GM19351 (cell line): ENCODE measurements around the gene GATAD2A.

Source experiments
- ATAC-seq: cut with Tn5 transposase; IDR thresholded peaks from one replicate; pipeline ENCODE4 v1.9.1; 2021; ENCODE audit warnings: mild to moderate bottlenecking, moderate library complexity; ENCODE audit not compliant: unreplicated experiment

The GATAD2A gene

DNA sequence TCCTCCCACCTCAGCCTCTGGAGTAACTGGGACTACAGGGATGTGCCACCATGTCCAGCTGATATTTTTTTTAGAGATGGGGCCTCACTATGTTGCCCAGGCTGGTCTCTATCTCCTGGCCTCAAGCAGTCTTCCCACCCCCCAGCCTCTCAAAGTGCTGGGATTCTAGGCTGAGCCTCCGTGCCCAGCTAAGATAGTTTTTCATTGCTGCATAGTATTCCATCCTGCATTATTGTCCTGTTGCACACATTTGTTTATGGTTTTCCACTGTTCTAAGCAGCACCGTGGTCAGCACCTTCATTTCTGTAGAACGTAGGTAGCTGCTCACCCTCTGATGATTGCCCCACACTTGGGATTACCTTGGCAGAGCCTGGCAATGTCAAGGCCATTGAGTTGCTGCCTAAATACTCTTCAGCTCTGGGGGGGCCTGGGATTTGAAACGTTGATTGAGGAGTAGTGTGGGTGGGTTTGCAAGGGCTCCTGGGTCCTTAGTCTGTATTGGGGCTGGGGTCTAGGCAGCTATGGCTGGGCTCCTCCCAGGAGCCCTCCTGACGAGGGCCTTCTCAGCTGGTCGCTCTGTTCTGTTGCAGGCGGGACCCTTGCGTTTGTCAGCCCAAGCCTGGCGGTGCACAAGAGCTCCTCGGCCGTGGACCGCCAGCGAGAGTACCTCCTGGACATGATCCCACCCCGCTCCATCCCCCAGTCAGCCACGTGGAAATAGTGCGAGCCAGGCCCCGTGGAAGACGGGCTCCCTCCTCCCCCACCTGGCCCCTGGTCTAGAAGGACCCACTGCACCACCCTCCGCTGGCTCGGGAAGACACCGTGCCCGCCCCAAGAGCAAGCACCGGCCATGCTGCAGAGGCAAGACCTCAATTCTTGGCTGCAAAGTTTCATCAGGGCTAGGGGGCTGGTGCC, 99.5 kb downstream of the GATAD2A start:
- ATAC-seq = no peak

DNA sequence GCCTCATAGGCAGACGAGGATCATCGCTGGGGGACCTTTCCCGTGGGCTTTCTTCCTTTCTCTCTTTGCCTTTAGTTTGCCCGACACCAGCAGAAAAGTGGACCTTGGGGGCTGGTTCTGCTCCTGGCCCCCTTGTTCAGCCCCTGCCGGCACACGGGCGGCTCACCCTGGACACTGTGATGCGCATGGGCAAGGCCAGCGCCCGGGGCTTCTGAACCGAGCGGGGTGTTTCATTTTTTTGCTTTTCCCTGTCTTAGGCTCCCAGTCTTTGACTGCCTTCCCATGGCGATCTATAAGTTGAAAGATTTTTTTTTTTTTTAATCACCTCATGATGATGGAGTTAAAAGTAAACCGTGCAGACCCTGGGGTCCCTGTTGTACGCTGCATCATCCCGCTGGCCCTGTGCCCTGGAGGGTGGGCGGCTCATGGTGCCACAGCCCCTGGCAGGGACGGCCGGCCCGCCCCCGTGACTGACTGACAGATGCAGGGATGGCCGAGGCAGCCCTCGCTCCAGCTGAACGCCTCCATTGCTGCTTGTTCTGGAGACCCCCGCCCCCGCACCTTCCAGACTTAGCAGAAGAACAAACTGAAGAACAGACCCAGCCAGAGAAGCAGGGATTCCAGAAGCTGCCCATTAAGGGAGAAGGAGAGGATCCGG, 100.3 kb downstream of the GATAD2A start:
- no peak for ATAC-seq

DNA sequence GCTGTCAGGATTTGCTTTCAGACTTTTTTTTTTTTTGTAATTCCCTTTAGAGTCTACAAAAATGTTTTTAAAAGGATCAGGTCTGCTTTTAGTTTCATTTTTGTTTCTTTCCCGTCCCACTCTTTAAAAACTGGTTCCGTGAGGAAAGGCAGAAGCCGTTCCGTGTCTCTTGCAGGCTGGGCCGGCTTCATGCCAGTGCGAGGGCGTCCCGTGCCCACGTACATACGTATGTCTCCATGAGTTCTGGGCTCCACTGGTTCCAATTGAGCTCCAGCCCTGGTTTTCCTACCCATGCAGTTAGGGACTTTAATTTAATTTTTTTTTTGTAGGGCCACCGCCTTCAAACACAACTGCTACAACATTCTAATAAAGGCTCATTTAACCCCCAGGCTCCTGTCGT, 101.1 kb downstream of the GATAD2A start:
- no peak for ATAC-seq

DNA sequence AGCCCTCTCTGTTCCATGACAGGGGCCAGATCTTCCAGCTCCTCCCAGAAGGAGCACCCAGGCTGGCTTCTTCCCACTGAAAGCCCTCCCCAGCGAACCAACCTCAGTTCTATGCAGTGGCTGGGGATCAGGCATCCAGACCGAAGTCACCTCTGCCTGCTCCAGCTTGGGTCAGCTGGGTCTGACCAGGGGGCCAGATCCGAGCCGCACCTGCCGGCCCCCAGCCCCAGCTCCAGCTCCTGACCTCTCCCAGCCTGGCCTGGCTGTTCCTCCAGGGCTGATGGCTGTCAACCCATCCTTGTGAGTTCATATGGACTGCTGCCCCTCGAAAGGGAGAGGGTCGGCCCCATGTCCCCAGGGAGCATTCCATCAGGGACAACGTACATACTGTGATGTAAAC, 101.9 kb downstream of the GATAD2A start:
- ATAC-seq = no peak

DNA sequence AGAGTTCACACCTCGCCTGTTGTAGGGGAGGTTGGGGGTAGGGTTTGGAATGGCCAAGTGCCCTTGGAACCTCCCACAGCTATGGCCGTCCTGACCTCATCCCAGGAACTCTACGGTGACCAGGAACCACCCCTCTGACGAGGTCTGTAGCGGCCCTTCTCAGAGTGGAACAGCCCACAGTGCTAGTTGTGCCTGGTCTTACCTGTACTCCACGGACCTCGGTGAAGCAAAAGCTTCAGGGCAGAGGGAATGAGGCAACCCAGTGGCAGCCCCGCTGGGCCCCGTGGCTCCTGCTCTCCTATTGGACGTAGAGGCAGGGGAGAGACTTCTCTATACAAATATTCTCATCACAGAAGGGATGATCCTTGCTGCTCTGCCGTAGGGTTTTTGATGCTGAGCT, 102.7 kb downstream of the GATAD2A start:
- ATAC-seq = no peak

DNA sequence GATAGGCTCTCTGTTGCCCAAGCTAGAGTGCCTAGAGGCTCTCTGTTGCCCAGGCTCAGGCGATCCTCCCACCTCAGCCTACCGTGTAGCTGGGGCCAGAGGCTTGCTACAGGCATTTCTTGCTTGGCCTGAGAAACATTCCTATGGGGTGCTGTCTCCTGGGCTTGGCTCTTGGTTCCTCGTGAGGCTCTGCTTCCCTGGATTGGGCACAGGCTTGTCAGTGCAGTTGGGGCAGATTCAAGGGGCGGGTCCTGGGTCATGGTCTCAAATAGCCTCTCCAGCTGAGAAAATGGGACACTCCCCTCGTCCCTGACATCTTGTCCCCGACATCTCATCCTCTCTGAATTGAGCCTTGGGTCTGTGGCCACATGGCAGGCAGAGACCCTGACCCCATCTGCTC, 105.0 kb downstream of the GATAD2A start:
- ATAC-seq = no peak

DNA sequence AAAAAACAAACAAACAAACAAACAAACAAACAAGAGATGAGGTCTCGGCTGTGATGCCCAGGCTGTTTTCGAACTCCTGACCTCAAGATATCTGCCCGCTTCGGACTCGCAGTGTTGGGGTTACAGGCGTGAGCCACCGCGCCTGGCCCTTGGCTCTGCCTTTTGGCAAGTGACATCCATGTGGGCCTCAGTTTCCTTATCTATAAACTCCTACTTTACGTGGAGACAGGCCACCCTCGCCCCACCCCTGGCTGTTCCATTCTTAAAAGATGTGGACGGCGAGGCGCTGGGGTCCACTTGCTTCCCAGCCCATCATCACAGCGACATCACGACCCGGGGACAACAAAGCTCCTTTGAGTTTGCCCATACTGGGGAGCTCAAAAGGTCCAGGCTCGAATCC, 108.2 kb downstream of the GATAD2A start:
- no peak for ATAC-seq

DNA sequence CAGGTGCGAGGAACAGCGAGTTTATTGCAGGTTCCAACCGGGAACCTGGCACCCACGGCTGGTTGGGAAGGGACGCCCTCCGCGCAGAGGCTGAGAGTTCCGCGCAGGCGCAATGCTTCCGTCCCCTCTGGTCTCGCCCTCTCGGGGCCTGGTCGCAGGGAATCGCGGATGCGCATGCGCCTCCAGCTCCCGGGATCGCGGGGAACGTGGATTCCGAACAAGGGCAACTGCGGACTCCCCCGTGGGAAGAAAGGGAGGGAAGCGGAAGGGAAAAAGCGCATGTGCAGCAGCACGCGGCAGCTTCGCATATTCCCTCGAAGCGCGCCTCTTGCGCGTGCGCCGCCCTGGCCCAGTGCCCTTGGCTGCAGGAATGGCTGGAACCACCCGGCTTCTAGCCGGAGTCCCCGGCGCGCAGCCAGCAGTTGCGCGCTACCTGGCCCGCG, 108.8 kb downstream of the GATAD2A start:
- no peak for ATAC-seq

DNA sequence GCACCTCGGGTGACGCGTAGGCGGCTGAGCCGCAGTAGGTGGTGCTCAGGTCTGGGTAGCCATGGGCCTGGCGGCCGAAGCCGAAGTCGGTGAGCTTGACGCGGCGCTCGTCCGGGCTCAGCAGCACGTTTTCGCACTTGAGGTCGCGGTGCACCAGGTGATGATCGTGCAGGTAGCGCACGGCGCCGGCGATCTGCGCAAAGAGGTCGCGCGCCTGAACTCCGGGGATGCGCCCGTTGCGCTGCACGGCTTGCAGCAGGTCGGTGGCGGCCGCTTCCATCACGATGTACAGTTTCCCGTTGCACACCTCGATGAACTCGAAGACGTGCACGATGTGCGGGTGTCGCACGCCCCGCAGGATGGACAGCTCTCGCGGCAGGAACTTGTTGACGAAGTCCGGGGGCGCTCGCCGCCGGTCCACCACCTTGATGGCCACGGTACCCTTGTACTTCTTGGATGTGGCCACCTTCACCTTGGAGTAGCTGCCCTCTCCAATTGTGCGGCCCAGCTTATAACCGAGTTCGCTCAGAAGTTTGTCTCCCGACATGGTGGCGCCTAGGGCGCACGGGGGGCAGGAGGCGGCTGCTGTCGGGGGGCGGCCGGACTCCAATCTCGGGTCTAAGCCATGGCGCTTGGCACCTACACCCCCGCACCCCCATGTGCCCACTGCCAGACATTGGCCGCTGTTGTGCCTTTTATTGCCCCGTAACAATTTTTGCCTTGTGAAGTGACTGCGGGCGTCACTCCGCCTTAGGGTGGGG, 109.6 kb downstream of the GATAD2A start, which contains the start of gene TSSK6:
TSS of gene TSSK6 (minus strand) at position 668 of the 761 bp plus-strand sequence. CDS start at position 547, 121 bp downstream.
- no peak for ATAC-seq

DNA sequence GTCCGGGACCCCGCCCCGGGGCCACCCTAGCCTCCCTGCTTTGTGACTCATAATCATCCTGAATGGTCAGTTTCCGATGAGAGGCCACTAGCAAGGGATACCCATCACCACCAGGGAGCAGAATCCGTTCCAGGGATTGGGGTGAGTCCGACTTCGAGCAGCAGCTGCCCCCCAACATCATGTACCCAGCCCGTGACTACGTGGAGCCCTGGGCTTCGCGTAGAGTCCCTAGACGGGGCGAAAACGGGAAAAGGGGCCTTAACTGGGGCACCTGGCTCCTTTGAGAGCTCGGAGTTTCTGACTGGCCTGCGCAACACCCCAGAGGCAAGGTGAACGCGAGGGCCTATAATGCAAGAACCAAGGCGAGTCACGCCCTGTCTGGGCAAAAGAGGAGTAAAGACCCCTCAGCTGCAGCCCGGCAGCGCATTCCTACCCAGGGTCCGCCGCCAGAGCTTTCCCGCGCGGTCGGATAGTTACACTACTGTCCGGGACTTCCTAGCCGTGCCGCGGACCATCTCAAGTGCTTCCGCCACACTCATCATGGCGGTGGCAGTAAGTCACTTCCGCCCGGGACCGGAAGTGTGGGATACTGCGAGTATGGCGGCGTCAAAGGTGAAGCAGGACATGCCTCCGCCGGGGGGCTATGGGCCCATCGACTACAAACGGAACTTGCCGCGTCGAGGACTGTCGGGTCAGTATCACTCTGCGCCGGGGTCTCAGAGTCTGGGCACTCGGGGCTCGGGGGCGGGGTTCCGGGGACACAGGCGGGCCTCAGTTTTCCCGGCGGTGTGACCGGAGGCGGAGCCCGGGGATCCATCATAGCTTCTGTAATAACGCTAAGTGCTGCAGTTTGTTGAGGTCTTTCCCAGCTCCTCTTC, 110.4 kb downstream of the GATAD2A start, which contains the start of gene NDUFA13:
TSS of gene NDUFA13 (plus strand) at position 584 of the 878 bp plus-strand sequence. CDS start at position 598, 14 bp downstream.
- ATAC-seq = peak; percentile 88

DNA sequence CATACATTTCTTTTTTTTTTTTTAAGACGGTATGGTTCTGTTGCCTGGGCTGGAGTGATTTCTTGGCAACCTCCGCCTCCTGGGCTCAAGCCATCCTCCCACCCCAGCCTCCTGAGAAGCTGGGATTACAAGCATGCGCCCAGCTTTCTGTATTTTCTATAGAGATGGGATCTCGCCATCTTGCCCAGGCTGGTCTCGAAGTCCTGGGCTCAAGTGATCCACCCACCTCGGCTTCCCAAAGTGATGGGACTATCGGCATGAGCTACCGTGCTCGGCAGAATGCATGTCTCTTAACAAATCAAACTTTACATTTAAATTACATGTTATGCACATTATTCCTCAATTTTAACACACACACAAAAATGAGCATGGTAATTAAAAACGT, 111.8 kb downstream of the GATAD2A start:
- no peak for ATAC-seq

DNA sequence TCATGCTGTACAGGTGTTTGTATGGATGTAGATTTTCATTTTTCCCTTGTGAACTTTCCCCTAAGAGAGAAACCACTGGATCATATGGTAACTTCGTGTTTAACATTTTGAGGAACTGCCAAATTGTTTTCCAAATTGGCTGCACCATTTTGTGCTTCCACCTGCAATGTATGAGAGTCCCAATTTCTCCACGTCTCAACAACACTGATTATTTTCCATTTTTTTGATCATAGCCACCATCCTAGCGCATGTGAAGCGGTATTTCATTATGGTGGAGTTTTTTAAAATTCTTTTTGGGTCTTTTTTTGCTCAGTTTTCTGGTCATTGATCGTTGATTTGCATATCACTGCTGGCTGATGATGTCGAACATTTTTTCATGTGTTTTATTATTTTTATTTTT, 115.5 kb downstream of the GATAD2A start:
- no peak for ATAC-seq

DNA sequence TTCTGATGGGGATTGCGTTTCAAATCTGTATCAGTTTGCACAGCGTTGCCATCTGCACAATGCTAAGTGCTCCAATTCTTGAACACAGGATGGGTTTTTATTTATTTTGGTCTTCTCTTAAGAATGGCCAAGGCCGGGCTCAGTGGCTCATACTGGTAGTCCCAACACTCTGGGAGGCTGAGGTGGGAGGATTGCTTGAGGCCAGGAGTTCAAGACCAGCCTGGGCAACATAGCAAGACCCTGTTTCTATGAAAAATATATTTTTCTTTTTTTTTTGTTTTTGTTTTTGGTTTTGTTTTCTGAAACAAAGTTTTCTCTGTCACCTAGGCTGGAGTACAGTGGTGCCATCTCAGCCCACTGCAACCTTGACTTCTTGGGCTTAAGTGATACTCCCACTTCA, 117.7 kb downstream of the GATAD2A start:
- no peak for ATAC-seq

DNA sequence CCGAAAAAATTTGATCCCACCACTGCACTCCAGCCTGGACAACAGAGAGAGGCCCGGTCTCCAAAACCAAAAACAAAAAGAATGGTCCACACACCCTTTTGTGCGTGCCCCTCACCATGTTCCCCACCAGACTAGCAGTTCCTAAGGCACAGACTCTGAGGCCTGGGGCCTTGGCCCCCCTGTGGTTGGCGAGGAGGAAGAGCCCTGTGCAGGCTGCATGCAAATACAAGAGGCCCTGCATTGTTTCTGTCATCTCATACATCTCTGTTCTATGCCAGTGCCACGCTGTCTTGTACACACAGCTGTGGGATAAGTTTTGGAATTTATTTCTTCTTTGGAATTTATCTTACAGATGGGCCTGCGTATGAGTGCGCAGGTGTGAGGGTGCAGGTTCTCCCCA, 118.6 kb downstream of the GATAD2A start:
- no peak for ATAC-seq

DNA sequence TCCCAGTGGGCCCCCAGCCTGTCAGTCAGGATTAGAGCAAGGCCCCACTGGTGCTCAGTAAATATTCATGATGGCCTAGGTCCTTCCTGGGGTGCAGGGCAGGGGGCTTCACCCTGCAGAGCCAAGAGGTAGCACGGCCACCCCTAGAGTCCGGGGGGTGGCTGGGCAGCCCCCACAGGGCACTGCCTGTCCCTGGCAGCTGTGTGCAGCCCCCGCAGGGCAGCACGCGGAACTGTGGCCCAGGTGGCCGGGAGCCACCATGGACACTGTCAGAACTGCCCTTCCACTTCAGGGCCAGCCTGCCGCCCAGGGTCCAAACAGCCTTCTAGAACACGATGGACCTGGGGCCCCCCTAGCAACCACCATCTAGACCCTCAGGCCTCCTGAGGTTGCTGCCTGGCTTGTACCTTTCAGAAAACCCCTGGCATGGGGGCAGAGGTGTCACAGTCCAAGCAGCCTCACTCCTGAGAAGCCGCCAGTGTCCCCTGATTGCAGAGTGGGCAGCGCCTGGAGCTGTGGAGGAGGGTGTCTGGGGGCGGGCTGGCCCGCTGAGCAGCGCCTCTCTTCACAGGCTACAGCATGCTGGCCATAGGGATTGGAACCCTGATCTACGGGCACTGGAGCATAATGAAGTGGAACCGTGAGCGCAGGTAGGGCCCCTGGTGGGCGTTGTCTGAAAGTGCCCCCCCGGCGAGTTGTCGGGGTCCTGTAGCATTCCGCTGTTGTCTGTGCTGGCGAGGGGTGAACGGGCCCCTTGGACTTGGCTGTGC, 120.3 kb downstream of the GATAD2A start:
- ATAC-seq = no peak

DNA sequence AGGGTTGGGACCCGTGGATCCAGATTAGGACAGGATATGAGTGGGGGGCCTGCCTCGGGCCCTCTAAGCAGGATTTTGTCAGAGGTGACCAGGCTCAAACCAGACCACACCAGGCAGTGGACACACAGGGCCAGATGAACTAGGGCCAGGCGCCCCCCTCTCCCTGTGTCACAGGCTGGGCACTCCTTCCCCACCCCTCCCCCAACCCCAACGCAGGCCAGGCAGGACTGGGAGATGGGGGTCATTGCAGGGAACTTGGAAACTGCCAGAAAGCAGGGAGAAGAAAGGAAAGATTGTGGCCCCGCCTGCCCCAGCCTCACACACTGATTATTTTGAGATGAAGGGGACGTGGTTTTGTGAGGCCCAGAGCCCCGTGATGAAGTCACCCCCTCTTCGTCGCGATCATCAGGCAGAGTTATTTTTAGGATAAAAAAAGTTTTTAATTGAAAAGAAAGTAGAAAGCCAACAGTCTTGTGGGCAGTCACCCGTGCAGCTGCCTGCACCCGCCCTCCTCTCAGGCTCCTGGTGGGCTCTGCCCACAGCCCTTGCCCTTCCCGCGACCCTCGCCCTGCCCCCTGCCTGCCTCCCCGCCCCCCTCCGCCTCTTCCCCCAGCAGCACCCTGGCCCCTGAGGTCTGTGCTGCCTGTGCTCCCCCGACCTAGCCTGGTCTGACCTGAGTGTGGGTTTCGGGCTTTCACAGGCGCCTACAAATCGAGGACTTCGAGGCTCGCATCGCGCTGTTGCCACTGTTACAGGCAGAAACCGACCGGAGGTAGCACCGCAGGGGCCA, 121.3 kb downstream of the GATAD2A start:
- no peak for ATAC-seq

DNA sequence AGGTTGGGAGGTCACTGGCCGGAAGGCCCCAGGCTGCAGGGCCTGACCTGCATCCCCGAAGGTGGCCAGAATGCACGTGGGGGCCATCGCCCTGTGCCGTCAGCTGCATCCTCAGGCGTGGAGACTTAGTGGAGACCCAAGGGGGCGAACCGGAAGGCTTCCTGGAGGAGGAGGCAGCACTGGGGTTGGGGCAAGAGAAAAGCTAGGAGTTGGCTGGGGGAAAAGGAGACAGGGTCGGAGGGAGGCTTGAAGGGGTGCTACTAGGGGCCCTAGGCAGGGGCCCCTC, 121.8 kb downstream of the GATAD2A start:
- ATAC-seq = no peak

DNA sequence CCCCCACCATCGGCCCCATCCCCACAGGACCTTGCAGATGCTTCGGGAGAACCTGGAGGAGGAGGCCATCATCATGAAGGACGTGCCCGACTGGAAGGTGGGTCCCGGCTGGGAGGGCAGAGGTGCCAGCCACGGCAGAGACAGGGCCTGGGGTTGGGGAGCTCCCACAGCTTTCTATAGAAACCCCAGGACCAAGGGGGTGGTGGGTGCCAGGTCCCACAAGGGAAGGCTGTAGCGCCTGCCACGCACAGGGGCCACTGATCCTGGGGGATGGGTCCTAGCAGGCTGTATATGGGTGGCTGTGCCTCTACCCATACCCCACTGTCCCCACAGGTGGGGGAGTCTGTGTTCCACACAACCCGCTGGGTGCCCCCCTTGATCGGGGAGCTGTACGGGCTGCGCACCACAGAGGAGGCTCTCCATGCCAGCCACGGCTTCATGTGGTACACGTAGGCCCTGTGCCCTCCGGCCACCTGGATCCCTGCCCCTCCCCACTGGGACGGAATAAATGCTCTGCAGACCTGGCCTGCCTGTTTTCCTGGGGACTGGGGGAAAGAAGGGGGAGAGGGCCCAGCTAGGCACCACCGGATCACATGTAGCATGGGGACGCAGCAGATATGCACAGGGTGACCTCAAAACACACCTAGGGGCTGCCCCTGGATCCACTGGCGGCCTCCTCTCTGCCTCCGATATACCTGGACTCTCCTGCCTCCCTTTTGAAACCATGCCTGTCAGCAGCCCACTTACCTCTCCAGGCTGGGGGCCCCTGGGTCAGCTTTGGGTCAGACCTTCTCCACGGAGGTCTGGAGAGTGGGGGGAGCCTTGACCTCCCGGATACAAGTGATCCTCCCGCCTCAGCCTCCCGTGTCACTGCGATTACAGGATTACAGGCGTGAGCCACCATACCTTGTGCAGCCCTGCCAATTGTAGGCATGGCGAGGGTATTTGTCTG, 122.5 kb downstream of the GATAD2A start:
- ATAC-seq = no peak
